GM10266 (cell line): Measurements from ENCODE around the gene PRKAR1B.

Experiments
- DNase-seq: peaks from one replicate; pipeline ENCODE4 v3.0.0; 2012; ENCODE audit errors: extremely low spot score
- TF ChIP-seq, protein P1 (sequence below): IDR thresholded peaks from 2 replicates; pipeline ENCODE4 v1.5.1; 2012; ENCODE audit warnings: mild to moderate bottlenecking, low read depth; ENCODE audit not compliant: control insufficient read depth, insufficient read depth; ENCODE audit errors: missing control alignments

The PRKAR1B gene

GRCh38 chr7:625376-625971, 101.6 kb downstream of the PRKAR1B start:
- DNase-seq: no peak
- TF ChIP-seq, protein P1, sequence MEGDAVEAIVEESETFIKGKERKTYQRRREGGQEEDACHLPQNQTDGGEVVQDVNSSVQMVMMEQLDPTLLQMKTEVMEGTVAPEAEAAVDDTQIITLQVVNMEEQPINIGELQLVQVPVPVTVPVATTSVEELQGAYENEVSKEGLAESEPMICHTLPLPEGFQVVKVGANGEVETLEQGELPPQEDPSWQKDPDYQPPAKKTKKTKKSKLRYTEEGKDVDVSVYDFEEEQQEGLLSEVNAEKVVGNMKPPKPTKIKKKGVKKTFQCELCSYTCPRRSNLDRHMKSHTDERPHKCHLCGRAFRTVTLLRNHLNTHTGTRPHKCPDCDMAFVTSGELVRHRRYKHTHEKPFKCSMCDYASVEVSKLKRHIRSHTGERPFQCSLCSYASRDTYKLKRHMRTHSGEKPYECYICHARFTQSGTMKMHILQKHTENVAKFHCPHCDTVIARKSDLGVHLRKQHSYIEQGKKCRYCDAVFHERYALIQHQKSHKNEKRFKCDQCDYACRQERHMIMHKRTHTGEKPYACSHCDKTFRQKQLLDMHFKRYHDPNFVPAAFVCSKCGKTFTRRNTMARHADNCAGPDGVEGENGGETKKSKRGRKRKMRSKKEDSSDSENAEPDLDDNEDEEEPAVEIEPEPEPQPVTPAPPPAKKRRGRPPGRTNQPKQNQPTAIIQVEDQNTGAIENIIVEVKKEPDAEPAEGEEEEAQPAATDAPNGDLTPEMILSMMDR: no peak

- DNase-seq: no peak
- TF ChIP-seq, protein P1: no peak
These were observed 103.6 kb downstream of the PRKAR1B start for GRCh38 chr7:623464-623863.

DNA sequence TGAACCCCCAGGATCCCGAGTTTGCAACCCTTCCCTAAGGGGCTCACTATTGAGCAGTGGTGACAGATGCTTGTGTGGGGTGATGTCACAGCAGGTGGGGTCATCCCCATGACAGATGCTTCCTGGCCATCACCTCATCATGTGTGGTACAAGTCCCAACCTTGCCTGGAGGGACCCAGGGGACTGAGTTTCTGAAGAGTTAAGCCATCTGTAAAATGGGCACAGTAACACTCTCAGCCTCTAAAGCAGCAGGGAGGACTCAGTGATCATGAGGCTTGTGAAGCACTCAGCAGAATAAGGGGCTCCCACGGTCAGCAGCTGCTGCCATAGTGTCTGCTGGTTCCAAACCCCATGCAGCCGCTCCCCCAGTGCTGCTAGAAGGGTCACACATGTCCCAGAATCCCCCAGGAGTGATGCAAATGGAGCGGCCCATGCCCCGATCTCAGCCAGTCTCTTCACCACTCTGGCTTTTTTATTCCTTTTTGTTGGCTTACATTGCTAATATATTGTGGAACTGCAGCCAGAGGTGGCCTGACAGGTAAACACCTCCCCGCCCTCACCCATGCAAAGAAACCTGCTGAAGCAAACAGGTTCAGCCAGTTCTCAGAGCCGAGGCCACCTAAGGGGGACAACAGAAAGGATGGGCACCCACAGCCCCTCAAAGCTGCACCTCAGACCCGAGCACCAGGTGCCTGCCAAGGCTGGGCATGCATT, 105.4 kb downstream of the PRKAR1B start:
- TF ChIP-seq, protein P1: no peak
- DNase-seq: no peak

- DNase-seq: no peak
- TF ChIP-seq, protein P1: no peak
These were observed 106.2 kb downstream of the PRKAR1B start for GRCh38 chr7:620885-621284.

GRCh38 chr7:620056-620455, 107.0 kb downstream of the PRKAR1B start:
- DNase-seq: no peak

DNA sequence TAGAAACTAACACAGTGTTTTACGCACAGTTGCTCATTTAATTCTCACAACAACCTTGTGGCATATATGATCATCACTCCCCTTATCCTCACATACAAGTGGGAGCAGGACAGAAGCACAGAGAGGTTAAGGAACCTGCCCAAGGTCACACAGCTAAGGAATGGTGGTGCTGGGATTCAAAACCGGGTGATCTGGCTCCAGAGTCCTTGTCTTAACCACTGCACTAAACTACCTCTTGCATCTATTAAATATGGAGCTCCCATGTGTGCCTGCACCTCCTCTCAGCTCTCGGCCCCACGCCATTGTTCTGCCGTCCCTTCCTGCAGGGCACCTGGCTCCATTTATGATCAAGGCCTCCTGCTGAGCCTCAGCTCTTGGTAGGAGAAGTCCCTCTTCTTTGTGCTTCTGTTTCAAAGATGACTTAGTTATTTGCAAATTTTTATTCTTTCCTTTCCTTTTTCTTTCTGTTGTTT, 107.7 kb downstream of the PRKAR1B start:
- TF ChIP-seq, protein P1: no peak
- no peak for DNase-seq

More at GRCh38 chr7:620056-620455, 107.0 kb downstream of the PRKAR1B start:
- TF ChIP-seq, protein P1: no peak
